ENCODE results near the gene MTMR10.

GRCh38 chr15:30990446-30991254, 778 bp downstream of the MTMR10 start:
- TF ChIP-seq CTCF (IDR thresholded peaks at IDR 0.05) (no peak), POLR2A (IDR thresholded peaks at IDR 0.05) (no peak)

Measured in heart left ventricle (tissue), 13 donors.